Non-pigmented ciliary epithelial cell (primary cell): ENCODE results near the gene XRCC5.
A peak's percentile ranks its signal among the peaks of the same experiment; 100 is the strongest.

Experiments used
- DNase-seq: peaks from one replicate; pipeline ENCODE4 v3.0.0-alpha.2; 2010; ENCODE audit warnings: low read depth

Gene XRCC5

GRCh38 chr2:216086207-216086893 lies 22.8 kb upstream of the XRCC5 start:
- DNase-seq, result no peak

GRCh38 chr2:216090369-216090786 lies 18.8 kb upstream of the XRCC5 start:
- no peak for DNase-seq

- DNase-seq, result no peak
These were observed 16.5 kb upstream of the XRCC5 start for GRCh38 chr2:216092646-216093045.

GRCh38 chr2:216094701-216095100 lies 14.4 kb upstream of the XRCC5 start:
- no peak for DNase-seq

GRCh38 chr2:216098421-216099334 lies 10.5 kb upstream of the XRCC5 start:
- DNase-seq, result no peak

GRCh38 chr2:216101109-216101508 lies 8.0 kb upstream of the XRCC5 start:
- DNase-seq, result no peak

GRCh38 chr2:216103213-216103612 lies 5.9 kb upstream of the XRCC5 start:
- no peak for DNase-seq

- no peak for DNase-seq
These were observed 4.5 kb upstream of the XRCC5 start for GRCh38 chr2:216104691-216105090.

GRCh38 chr2:216107320-216107719 lies 1.8 kb upstream of the XRCC5 start:
- no peak for DNase-seq

- no peak for DNase-seq
These were observed 1.4 kb upstream of the XRCC5 start for GRCh38 chr2:216107760-216108159.

- DNase-seq, result no peak
These were observed 710 bp upstream of the XRCC5 start for GRCh38 chr2:216108310-216108966.

GRCh38 chr2:216109962-216110614 lies 940 bp downstream of the XRCC5 start:
- no peak for DNase-seq

GRCh38 chr2:216110620-216111019 lies 1.5 kb downstream of the XRCC5 start:
- no peak for DNase-seq

GRCh38 chr2:216111122-216111521 lies 2.0 kb downstream of the XRCC5 start:
- no peak for DNase-seq

GRCh38 chr2:216112926-216113325 lies 3.8 kb downstream of the XRCC5 start:
- DNase-seq, result no peak

- no peak for DNase-seq
These were observed 4.4 kb downstream of the XRCC5 start for GRCh38 chr2:216113572-216113971.

- DNase-seq, result no peak
These were observed 5.2 kb downstream of the XRCC5 start for GRCh38 chr2:216114382-216114713.

GRCh38 chr2:216114714-216115531 lies 5.8 kb downstream of the XRCC5 start:
- peak; percentile 96 for DNase-seq

- DNase-seq, result no peak
These were observed 7.3 kb downstream of the XRCC5 start for GRCh38 chr2:216116418-216116817.

- no peak for DNase-seq
These were observed 8.6 kb downstream of the XRCC5 start for GRCh38 chr2:216117561-216118340.

- no peak for DNase-seq
These were observed 9.3 kb downstream of the XRCC5 start for GRCh38 chr2:216118474-216118873.
